HEK293T (cell line): ENCODE results near the gene ALKBH5.
"Not testable (repeated sequence)": the region's sequence is repeated elsewhere in the genome, so short reads cannot be mapped to it uniquely, and the experiment has no call there.

Experiments used
- CTCF ChIA-PET: fragments of 350-600 bp; formaldehyde crosslinking; extraction: SDS; loops from one replicate; lab custom pipeline; 2021; ENCODE audit warnings: antibody characterized with exemption, inconsistent platforms; lab: Yijun Ruan, JAX
- POLR2A ChIA-PET: fragments of 350-600 bp; formaldehyde crosslinking; extraction: SDS; loops from one replicate; lab custom pipeline; 2020; ENCODE audit warnings: antibody characterized with exemption, inconsistent platforms; lab: Yijun Ruan, JAX
- DNase-seq: peaks from one replicate; pipeline ENCODE4 v3.0.0; 2012; ENCODE audit warnings: mixed read lengths; ENCODE audit errors: extremely low spot score
- ARNT ChIP-seq: fragments of 450-650 bp; IDR thresholded peaks from 2 replicates; pipeline ENCODE4 v1.6.1; 2017; ENCODE audit warnings: mild to moderate bottlenecking
- BHLHE40 ChIP-seq: fragments of 450-650 bp; IDR thresholded peaks from 2 replicates; pipeline ENCODE4 v1.6.1; 2016; ENCODE audit warnings: mild to moderate bottlenecking, moderate library complexity, borderline replicate concordance
- CTBP1 ChIP-seq: fragments of 450-650 bp; IDR thresholded peaks from 2 replicates; pipeline ENCODE4 v1.6.1; 2016; ENCODE audit warnings: borderline replicate concordance
- ELF4 ChIP-seq: fragments of 450-650 bp; IDR thresholded peaks from 2 replicates; pipeline ENCODE4 v1.6.1; 2017; ENCODE audit warnings: antibody characterized with exemption
- FOXA1 ChIP-seq: fragments of 450-650 bp; IDR thresholded peaks from 2 replicates; pipeline ENCODE4 v1.6.1; 2016; ENCODE audit warnings: mild to moderate bottlenecking
- FOXK2 ChIP-seq: fragments of 450-650 bp; IDR thresholded peaks from 2 replicates; pipeline ENCODE4 v1.6.1; 2016; ENCODE audit warnings: mild to moderate bottlenecking
- FOXM1 ChIP-seq: fragments of 450-650 bp; IDR thresholded peaks from 2 replicates; pipeline ENCODE4 v1.6.1; 2017; ENCODE audit warnings: mild to moderate bottlenecking, borderline replicate concordance
- HDGF ChIP-seq: fragments of 450-650 bp; IDR thresholded peaks from 2 replicates; pipeline ENCODE4 v1.6.1; 2017; ENCODE audit warnings: antibody characterized with exemption, borderline replicate concordance
- L3MBTL2 ChIP-seq: fragments of 450-650 bp; conservative IDR thresholded peaks from 2 replicates; pipeline ENCODE4 v1.6.1; 2016; ENCODE audit warnings: mild to moderate bottlenecking
- LEF1 ChIP-seq: fragments of 450-650 bp; IDR thresholded peaks from 2 replicates; pipeline ENCODE4 v1.6.1; 2017; ENCODE audit warnings: mild to moderate bottlenecking, borderline replicate concordance
- NFRKB ChIP-seq: fragments of 450-650 bp; IDR thresholded peaks from 2 replicates; pipeline ENCODE4 v1.6.1; 2016; ENCODE audit warnings: mild to moderate bottlenecking, moderate library complexity
- SP1 ChIP-seq: fragments of 450-650 bp; IDR thresholded peaks from 2 replicates; pipeline ENCODE4 v1.6.1; 2017
- SUZ12 ChIP-seq: fragments of 450-650 bp; IDR thresholded peaks from 2 replicates; pipeline ENCODE4 v1.6.1; 2016; ENCODE audit warnings: mild to moderate bottlenecking
- TARDBP ChIP-seq: fragments of 450-650 bp; IDR thresholded peaks from 2 replicates; pipeline ENCODE4 v1.6.1; 2016
- ZNF384 ChIP-seq: fragments of 450-650 bp; IDR thresholded peaks from 2 replicates; pipeline ENCODE4 v1.6.1; 2016
- TF ChIP-seq, protein P1 (sequence below): fragments of 450-650 bp; IDR thresholded peaks from 2 replicates; pipeline ENCODE4 v1.6.1; 2016

The ALKBH5 gene

DNA sequence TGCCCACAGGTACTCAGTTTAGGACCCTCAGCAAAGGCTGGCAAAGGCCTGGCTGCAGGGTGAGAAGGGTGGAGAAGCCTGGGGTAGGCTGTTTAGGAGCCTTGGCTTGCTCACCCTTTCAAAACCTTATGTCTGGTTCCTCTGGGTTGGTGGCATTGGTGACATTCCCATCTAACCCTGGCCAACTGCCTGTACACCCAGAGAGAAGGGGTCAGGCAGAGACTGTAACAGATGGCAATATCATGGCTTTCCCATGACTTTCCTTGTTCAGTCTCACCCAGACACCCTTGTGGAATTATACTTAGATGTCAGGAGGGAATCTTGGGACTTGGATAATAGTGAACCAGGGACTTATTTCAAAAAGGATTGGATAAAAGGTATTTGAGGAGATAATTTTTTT is 23.3 kb downstream of the ALKBH5 start:
- ChIA-PET CTCF (no interaction called here), POLR2A (interaction anchor here (0.8 kb wide), 1 partner anchor 371 kb away, joined by 3 read pairs; no protein-coding TSS in a partner anchor)
- TF ChIP-seq FOXA1: no peak
- TF ChIP-seq CTBP1: no peak
- no peak for TF ChIP-seq FOXM1
- TF ChIP-seq SUZ12: no peak
- DNase-seq: no peak

DNA sequence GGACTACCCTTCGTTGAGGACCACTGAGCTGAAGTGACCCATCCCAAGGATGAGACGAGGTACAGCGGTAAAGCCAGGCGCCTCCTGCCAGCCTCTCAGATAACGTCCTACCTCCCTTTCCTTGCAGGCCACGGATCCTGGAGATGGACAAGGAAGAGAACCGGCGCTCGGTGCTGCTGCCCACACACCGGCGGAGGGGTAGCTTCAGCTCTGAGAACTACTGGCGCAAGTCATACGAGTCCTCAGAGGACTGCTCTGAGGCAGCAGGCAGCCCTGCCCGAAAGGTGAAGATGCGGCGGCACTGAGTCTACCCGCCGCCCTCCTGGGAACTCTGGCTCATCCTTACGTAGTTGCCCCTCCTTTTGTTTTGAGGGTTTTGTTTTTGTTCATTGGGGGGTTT is 24.5 kb downstream of the ALKBH5 start:
- ChIA-PET CTCF (no interaction called here), POLR2A (no interaction called here)
- no peak for DNase-seq
- no peak for TF ChIP-seq FOXK2
- no peak for TF ChIP-seq TARDBP
- no peak for TF ChIP-seq ELF4
- no peak for TF ChIP-seq BHLHE40
- TF ChIP-seq SP1: no peak
- TF ChIP-seq, protein P1, sequence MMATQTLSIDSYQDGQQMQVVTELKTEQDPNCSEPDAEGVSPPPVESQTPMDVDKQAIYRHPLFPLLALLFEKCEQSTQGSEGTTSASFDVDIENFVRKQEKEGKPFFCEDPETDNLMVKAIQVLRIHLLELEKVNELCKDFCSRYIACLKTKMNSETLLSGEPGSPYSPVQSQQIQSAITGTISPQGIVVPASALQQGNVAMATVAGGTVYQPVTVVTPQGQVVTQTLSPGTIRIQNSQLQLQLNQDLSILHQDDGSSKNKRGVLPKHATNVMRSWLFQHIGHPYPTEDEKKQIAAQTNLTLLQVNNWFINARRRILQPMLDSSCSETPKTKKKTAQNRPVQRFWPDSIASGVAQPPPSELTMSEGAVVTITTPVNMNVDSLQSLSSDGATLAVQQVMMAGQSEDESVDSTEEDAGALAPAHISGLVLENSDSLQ: no peak
- TF ChIP-seq HDGF: no peak
- no peak for TF ChIP-seq ZNF384
- no peak for TF ChIP-seq SUZ12
- no peak for TF ChIP-seq LEF1
- no peak for TF ChIP-seq FOXM1
- TF ChIP-seq NFRKB: no peak
- TF ChIP-seq ARNT: no peak
- TF ChIP-seq FOXA1: no peak
- TF ChIP-seq CTBP1: no peak
- no peak for TF ChIP-seq L3MBTL2

DNA sequence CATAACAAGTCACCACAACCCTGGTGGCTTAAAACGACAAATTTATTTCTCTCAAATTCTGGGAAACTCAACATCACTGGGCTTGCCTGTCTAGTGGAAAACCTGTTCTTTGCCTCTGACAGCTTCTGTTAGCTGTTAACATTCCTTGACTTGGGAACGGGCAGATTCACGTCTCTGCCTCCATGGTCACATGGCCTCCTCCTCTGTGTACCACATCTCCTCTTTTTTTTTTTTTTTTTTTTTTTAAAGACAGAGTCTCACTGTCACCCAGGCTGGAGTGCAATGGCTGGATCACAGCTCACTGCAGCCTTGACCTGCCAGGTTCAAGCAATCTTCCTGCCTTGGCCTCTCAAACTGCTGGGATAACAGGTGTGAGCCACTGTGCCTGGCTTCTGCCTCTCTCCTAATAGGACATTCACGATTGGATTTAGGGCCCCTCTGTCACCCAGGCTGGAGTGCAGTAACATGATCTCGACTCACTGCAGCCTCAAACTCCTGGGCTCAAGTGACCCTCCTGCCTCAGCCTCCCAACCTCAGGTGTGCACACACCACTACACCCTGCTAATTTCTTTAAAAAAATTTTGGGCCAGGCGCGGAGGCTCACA is 30.1 kb downstream of the ALKBH5 start:
- POLR2A ChIA-PET: interaction anchor here (0.7 to 1.3 kb wide), 3 partner anchors 11 to 31 kb away, joined by 3 to 4 read pairs (median 3); no protein-coding TSS in a partner anchor
- DNase-seq: no peak
- TF ChIP-seq HDGF: no peak
- no peak for TF ChIP-seq FOXM1
- no peak for TF ChIP-seq FOXA1
- TF ChIP-seq TARDBP: no peak
- TF ChIP-seq LEF1: no peak
- TF ChIP-seq BHLHE40: no peak
- no peak for TF ChIP-seq L3MBTL2
- no peak for TF ChIP-seq NFRKB
- TF ChIP-seq, protein P1: no peak
- TF ChIP-seq ZNF384: no peak
- no peak for TF ChIP-seq SP1
- no peak for TF ChIP-seq ARNT
- TF ChIP-seq FOXK2: no peak
- no peak for TF ChIP-seq SUZ12
- TF ChIP-seq CTBP1: no peak
- no peak for TF ChIP-seq ELF4
- CTCF ChIA-PET: no interaction called here

DNA sequence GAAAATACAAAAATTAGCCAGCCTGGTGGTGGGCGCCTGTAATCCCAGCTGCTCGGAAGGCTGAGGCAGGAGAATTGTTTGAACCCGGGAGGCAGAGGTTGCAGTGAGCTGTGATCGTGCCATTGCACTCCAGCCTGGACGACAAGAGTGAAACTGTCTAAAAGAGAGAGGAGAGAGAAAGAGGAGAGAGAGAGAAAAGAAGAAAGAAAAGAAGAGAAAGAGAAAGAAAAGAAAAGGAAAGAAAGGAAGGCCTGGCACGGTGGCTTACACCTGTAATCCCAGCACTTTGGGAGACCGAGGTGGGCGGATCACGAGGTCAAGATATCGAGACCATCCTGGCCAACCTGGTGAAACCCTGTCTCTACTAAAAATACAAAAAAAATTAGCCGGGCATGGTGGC is 33.3 kb downstream of the ALKBH5 start:
- POLR2A ChIA-PET: interaction anchor here (1.5 kb wide), 1 partner anchor 33 kb away, joined by 4 read pairs; the partner anchor contains the start of gene ALKBH5
- CTCF ChIA-PET: interaction anchor here (0.7 to 1.6 kb wide), 6 partner anchors 26 to 102 kb away, joined by 3 to 9 read pairs (median 4); no protein-coding TSS in a partner anchor
- not testable (repeated sequence) for DNase-seq

DNA sequence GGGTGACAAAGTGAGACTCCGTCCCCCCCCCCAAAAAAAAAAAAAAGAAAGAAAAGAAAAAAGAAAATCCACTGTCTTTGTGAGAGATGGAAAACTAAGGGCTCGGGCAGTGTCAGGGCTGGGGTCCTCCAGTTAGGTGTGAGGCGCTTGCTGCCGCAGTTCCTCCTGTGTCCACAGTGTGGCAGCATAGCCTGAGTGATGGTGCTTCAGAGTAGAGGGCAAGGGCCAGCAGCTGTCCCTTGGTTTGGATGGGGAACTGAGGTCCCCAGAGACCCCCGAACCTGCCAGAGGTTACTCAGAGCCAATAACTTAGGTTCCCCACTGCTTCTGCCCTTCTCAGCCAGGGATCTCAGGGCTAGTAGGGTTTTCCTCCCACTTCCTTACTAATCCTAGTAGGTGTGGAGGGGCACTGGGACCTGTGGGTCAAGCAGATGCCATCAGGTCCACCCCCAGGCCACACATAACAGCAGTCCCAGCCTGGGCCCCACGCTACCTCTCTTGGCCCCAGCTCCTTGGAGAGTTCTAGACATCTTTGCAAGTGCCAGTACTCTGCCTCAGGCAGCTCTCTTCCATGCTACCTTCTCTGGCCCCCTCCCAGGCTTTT is 33.9 kb downstream of the ALKBH5 start:
- ChIA-PET CTCF (interaction anchor here (0.6 to 1.6 kb wide), 4 partner anchors 25 to 70 kb away, joined by 3 to 9 read pairs (median 6); no protein-coding TSS in a partner anchor), POLR2A (interaction anchor here (1.5 kb wide), 1 partner anchor 34 kb away, joined by 4 read pairs; the partner anchor contains the start of gene ALKBH5)
- TF ChIP-seq TARDBP (no peak), L3MBTL2 (no peak), FOXM1 (no peak), BHLHE40 (no peak), FOXA1 (no peak), CTBP1 (no peak), HDGF (no peak)
- DNase-seq: peak; percentile 88

DNA sequence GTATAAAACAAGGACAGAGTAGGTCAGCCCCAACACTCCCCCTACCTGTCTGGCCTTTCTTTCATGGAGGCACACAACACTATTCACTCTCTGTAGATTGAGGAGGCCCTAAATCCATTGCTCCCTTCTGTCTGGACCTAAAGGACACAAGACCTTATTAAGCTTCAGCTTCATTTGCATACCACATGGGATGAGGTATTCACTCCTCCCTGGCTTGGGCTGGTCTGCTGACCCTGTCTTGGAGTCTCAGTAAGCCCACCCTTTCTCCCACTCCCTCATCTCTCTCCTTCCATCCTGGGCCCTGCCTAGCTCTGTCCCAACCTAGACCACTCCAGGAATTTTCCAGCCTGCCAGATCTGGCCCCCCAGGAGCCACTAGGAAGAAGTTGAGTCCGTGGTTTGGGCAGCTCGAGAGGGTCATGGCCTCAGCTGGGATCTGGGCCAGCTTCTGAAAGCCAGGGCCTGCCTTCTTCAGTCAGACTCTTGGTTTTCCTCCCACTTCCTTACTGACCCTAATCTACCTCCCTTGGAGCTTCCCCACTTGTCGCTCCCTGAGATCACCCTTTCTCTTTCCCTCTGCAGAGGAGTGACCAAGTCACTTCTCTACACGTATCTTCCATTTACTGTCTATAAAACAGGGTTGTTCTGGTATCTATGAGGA is 35.3 kb downstream of the ALKBH5 start:
- ChIA-PET CTCF (interaction anchor here (0.6 kb wide), 2 partner anchors 50 to 124 kb away, joined by 4 to 5 read pairs; no protein-coding TSS in a partner anchor), POLR2A (interaction anchor here (1.0 to 1.3 kb wide), 2 partner anchors 35 to 40 kb away, joined by 3 to 4 read pairs; partner anchors contain the start of genes ALKBH5 and FLII)
- DNase-seq: no peak
- TF ChIP-seq FOXK2 (no peak), FOXM1 (no peak), CTBP1 (no peak), NFRKB (no peak), ARNT (no peak), TARDBP (no peak), SP1 (no peak), L3MBTL2 (no peak), SUZ12 (no peak), HDGF (no peak), BHLHE40 (no peak), LEF1 (no peak), ELF4 (no peak), ZNF384 (no peak), FOXA1 (no peak)
- TF ChIP-seq, protein P1: no peak
